ENCODE data around the gene POLR2L.

DNA sequence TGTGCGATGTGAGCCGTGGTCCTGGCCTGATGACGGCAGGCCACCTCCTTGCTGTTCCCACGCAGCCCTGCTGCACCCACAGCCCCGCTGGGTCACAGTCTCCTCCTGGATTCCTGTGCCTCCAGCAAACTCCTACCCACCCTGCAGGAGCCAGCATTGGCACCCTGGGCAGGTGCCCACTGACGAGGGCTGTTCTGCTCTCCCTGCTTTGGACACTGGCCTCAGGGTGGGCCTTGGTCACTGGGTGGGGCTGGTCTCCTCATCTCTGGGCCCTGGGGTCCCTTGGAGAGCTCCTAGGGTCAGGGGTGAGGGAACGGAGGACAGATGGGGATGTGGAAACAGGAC is 13.0 kb upstream of the POLR2L start:
- no peak for TF ChIP-seq POLR2A (IDR thresholded peaks at IDR 0.05)
- TF ChIP-seq, protein P1, sequence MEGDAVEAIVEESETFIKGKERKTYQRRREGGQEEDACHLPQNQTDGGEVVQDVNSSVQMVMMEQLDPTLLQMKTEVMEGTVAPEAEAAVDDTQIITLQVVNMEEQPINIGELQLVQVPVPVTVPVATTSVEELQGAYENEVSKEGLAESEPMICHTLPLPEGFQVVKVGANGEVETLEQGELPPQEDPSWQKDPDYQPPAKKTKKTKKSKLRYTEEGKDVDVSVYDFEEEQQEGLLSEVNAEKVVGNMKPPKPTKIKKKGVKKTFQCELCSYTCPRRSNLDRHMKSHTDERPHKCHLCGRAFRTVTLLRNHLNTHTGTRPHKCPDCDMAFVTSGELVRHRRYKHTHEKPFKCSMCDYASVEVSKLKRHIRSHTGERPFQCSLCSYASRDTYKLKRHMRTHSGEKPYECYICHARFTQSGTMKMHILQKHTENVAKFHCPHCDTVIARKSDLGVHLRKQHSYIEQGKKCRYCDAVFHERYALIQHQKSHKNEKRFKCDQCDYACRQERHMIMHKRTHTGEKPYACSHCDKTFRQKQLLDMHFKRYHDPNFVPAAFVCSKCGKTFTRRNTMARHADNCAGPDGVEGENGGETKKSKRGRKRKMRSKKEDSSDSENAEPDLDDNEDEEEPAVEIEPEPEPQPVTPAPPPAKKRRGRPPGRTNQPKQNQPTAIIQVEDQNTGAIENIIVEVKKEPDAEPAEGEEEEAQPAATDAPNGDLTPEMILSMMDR (IDR thresholded peaks at IDR 0.05), result no peak

Data from ovary (tissue), 3 donors.